ENCODE results near the gene MOB3A. TPM values are rescaled to one million over a fixed set of nuclear protein-coding genes. Genes with fewer than 3 reads are reported as not detected.
"Not testable (repeated sequence)": the region's sequence is repeated elsewhere in the genome, so short reads cannot be mapped to it uniquely, and the experiment has no call there.

MOB3A gene
- total and polyA plus RNA-seq, 2 of the 8 experiments (the other 6 are each of a cell fraction or from before 2014, with no cell fraction given) = 9.2 to 9.6 TPM

DNA sequence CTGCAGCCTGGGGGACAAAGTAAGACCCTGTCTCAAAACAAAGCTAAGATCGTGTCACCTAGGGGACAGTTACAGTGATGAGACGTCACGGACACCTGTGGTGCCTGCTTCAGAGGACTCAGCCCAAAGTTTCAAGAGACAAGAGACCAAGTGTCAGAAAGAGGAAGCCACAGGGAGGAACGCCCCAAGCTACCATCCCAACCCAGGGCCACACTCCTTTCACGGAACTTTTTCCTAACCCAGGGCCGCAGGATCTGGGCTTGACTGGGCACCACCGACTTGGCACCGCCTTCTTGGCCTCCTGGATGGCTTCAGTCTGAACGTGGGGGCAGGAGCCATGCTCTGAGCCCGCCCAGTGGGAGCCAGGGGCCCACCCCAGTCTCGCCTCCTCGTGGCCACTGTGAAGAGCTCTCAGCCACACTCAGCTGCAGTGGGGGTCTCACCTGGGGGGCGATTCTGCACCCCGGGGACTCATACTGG, 8.5 kb downstream of the MOB3A start (continued):
- TF ChIP-seq CBX8 (IDR thresholded peaks at IDR 0.05; ENCODE audit: borderline replicate concordance, low read depth, low read length) = no peak

GRCh38 chr19:2086695-2087620, 9.2 kb downstream of the MOB3A start:
- H3K36me3 ChIP-seq (ENCODE audit: control insufficient read depth in 2 of 4, insufficient read depth in 4 of 4, low read length in 3 of 4); H3K79me1 ChIP-seq (ENCODE audit: low read depth, low read length); H2BK12ac ChIP-seq (ENCODE audit: low read depth, low read length); H3K9me3 ChIP-seq (ENCODE audit: insufficient read depth in 2 of 2, low read depth in 1 of 2, low read length in 1 of 2); H4K8ac ChIP-seq (ENCODE audit: extremely low read depth, insufficient read depth, low read length); H4K91ac ChIP-seq (replicated peaks; ENCODE audit: insufficient read length, low read length); H3K27ac ChIP-seq (ENCODE audit: low read depth, low read length); H4K20me1 ChIP-seq (replicated peaks in 1 of 2; ENCODE audit: control insufficient read depth in 1 of 2, insufficient read depth in 2 of 2, low read length in 2 of 2); H3K56ac ChIP-seq (replicated peaks; ENCODE audit: insufficient read length, low read depth, low read length); H2AK5ac ChIP-seq (ENCODE audit: low read depth, low read length); H2BK5ac ChIP-seq (ENCODE audit: low read depth, low read length); H2BK120ac ChIP-seq (replicated peaks; ENCODE audit: low read depth, low read length); H3K4me3 ChIP-seq (ENCODE audit: extremely low read depth in 1 of 4, insufficient read depth in 2 of 4, low read depth in 3 of 4, low read length in 4 of 4); H3K18ac ChIP-seq (ENCODE audit: extremely low read depth, low read length); H3K4me2 ChIP-seq (ENCODE audit: insufficient read depth in 1 of 2, low read depth in 2 of 2, low read length in 2 of 2); H3K79me2 ChIP-seq (ENCODE audit: control insufficient read depth in 1 of 2, insufficient read depth in 2 of 2, low read length in 2 of 2); DNase-seq (ENCODE audit: low read depth in 1 of 2, low spot score in 2 of 2); H3K27me3 ChIP-seq (replicated peaks in 1 of 4; ENCODE audit: control insufficient read depth in 3 of 4, extremely low read depth in 1 of 4, insufficient read depth in 3 of 4, low read length in 3 of 4); FAIRE-seq; H3K23me2 ChIP-seq (ENCODE audit: low read depth, low read length); H3K4ac ChIP-seq (replicated peaks; ENCODE audit: insufficient read length, low read depth, low read length); H3K23ac ChIP-seq (ENCODE audit: insufficient read length); H3K9ac ChIP-seq (replicated peaks in 1 of 4; ENCODE audit: extremely low read depth in 1 of 4, low read depth in 3 of 4, low read length in 3 of 4); H2BK20ac ChIP-seq (ENCODE audit: low read length); H2BK15ac ChIP-seq (ENCODE audit: low read length); H3K14ac ChIP-seq (ENCODE audit: insufficient read length); H2AFZ ChIP-seq (ENCODE audit: low read length); H3K4me1 ChIP-seq (replicated peaks in 1 of 4; ENCODE audit: control insufficient read depth in 3 of 4, insufficient read depth in 4 of 4, low read length in 3 of 4); H4K5ac ChIP-seq (ENCODE audit: insufficient read length, low read depth, low read length): not testable (repeated sequence)
- ChIA-PET POLR2A (ENCODE audit: partially characterized antibody) (interaction anchor here (2.6 kb wide), 1 partner anchor 35 kb away, joined by 14 read pairs; no protein-coding TSS in a partner anchor), CTCF (ENCODE audit: partially characterized antibody) (interaction anchor here (0.6 to 1.7 kb wide), 5 partner anchors 9 to 92 kb away, joined by 3 to 5 read pairs (median 4); no protein-coding TSS in a partner anchor)
- WGBS, 2 experiments (ENCODE audit: extremely low coverage in 1 of 2, insufficient coverage in 1 of 2, insufficient read length in 1 of 2, insufficient replicate concordance in 2 of 2, low coverage in 1 of 2, low lambda C conversion rate in 2 of 2, missing lambda C conversion rate in 1 of 2) = 94% methylated on average over 13 of the region's 13 CpGs; no CpG with 5 or more reads in 1 of the 2 experiments

All from H1 (cell line).